B cell (primary cell): Measurements from ENCODE around the gene LRIT2. TPM values are rescaled to one million over a fixed set of nuclear protein-coding genes. Genes with fewer than 3 reads are reported as not detected.

ENCODE experiments used
- ATAC-seq: fragments of 200-7000 bp; cut with Tn5 transposase; one replicate; pipeline ENCODE4 v1.10.0; 2021; ENCODE audit warnings: low read depth, mild to moderate bottlenecking, moderate number of reproducible peaks, moderate library complexity
- CTCF ChIA-PET: fragments of 350-600 bp; sonication (Branson Sonifier 250); formaldehyde crosslinking; loops from one replicate; lab custom pipeline; 2021; ENCODE audit warnings: antibody characterized with exemption, inconsistent platforms; lab: Charles Lee
- POLR2A ChIA-PET: fragments of 350-600 bp; sonication (Branson Sonifier 250); formaldehyde crosslinking; loops from one replicate; lab custom pipeline; 2021; ENCODE audit warnings: antibody characterized with exemption; lab: Charles Lee
- DNase-seq: peaks from one replicate; pipeline ENCODE4 v3.0.0; 2013
- H2AFZ ChIP-seq: 2 replicates; pipeline ENCODE4 v1.6.1; 2012; ENCODE audit warnings: mild to moderate bottlenecking, low read depth, low read length; ENCODE audit not compliant: insufficient read depth, poor library complexity, severe bottlenecking
- H3K27ac ChIP-seq, 2 donors: 1 replicate in 1 of 2; 2 replicates in 1 of 2; pipeline ENCODE4 v1.5.1; 2012 to 2013; ENCODE audit warnings: low read length in 2 of 2, mild to moderate bottlenecking in 2 of 2, moderate library complexity in 1 of 2
- H3K27me3 ChIP-seq, 4 experiments: fragments of 200-600 bp in 1 of 4; sonication (generic) in 1 of 4; replicated peaks in 1 of 4; 1 replicate in 2 of 4; 2 replicates in 2 of 4; pipeline versions ENCODE4 v1.6.1 to v1.7.0; 2013 to 2016; ENCODE audit warnings: low read length in 3 of 4, mild to moderate bottlenecking in 2 of 4, mixed read lengths in 1 of 4, moderate library complexity in 1 of 4; ENCODE audit not compliant: insufficient read depth in 4 of 4, control insufficient read depth in 3 of 4; ENCODE audit errors: control extremely low read depth in 1 of 4
- H3K36me3 ChIP-seq, 2 experiments: replicated peaks in 1 of 2; 1 replicate in 1 of 2; 2 replicates in 1 of 2; pipeline versions ENCODE4 v1.6.1 to v1.7.1; 2013; ENCODE audit warnings: low read length in 1 of 2; ENCODE audit not compliant: insufficient read depth in 2 of 2, control insufficient read depth in 1 of 2; ENCODE audit errors: control extremely low read depth in 1 of 2, extremely low read depth in 1 of 2
- H3K4me1 ChIP-seq, 2 donors: fragments of 200-600 bp in 1 of 2; sonication (generic) in 1 of 2; 1 replicate in 1 of 2; 2 replicates in 1 of 2; pipeline versions ENCODE4 v1.5.1 to v1.6.1; 2013 to 2017; ENCODE audit warnings: low read length in 2 of 2; ENCODE audit not compliant: control insufficient read depth in 2 of 2, insufficient read depth in 2 of 2
- H3K4me2 ChIP-seq: replicated peaks from 2 replicates; pipeline ENCODE3; 2012; ENCODE audit warnings: mild to moderate bottlenecking, low read depth, low read length; ENCODE audit not compliant: poor library complexity, severe bottlenecking
- H3K4me3 ChIP-seq, 5 experiments: fragments of 200-600 bp in 1 of 5; sonication (generic) in 1 of 5; 1 replicate in 3 of 5; 2 replicates in 2 of 5; pipeline versions ENCODE4 v1.5.1 to v1.7.0; 2011 to 2016; ENCODE audit warnings: low read length in 4 of 5, mild to moderate bottlenecking in 4 of 5, low read depth in 2 of 5, control low read depth in 1 of 5, moderate library complexity in 1 of 5; ENCODE audit not compliant: insufficient read depth in 1 of 5; ENCODE audit errors: control extremely low read depth in 1 of 5, extremely low read depth in 1 of 5
- H3K79me2 ChIP-seq: fragments of 200-600 bp; sonication (generic); one replicate; pipeline ENCODE4 v1.6.0; 2016; ENCODE audit warnings: low read length; ENCODE audit not compliant: control insufficient read depth, insufficient read depth
- H3K9ac ChIP-seq: fragments of 200-600 bp; sonication (generic); 2 replicates; pipeline ENCODE4 v1.6.1; 2017; ENCODE audit warnings: mild to moderate bottlenecking, low read length, moderate library complexity
- H3K9me3 ChIP-seq, 3 donors: one replicate each; pipeline versions ENCODE4 v1.6.1 to v1.7.1; 2013; ENCODE audit warnings: low read length in 2 of 3; ENCODE audit not compliant: control insufficient read depth in 2 of 3, insufficient read depth in 1 of 3; ENCODE audit errors: control extremely low read depth in 1 of 3
- H4K20me1 ChIP-seq: 2 replicates; pipeline ENCODE4 v1.6.0; 2012; ENCODE audit warnings: mild to moderate bottlenecking, low read length; ENCODE audit not compliant: insufficient read depth, control insufficient read depth, poor library complexity, severe bottlenecking
- H3K27ac Mint-ChIP-seq: one replicate; pipeline ENCODE4 v1.8.0; 2021; ENCODE audit warnings: mixed read lengths
- H3K27me3 Mint-ChIP-seq: one replicate; pipeline ENCODE4 v1.8.0; 2021; ENCODE audit warnings: mixed read lengths
- H3K4me1 Mint-ChIP-seq: one replicate; pipeline ENCODE4 v1.8.0; 2021; ENCODE audit warnings: mixed read lengths
- H3K4me3 Mint-ChIP-seq: one replicate; pipeline ENCODE4 v1.8.0; 2021; ENCODE audit warnings: mixed read lengths
- H3K9me3 Mint-ChIP-seq: one replicate; pipeline ENCODE4 v1.8.0; 2022; ENCODE audit warnings: mixed read lengths; ENCODE audit not compliant: insufficient read depth
- EZH2 ChIP-seq: IDR thresholded peaks from 2 replicates; pipeline ENCODE4 v1.6.1; 2012; ENCODE audit warnings: borderline replicate concordance, low read depth, mild to moderate bottlenecking, moderate library complexity, low read length; ENCODE audit not compliant: insufficient read depth, poor library complexity, severe bottlenecking
- WGBS: methylation state at CpG from one replicate; pipeline ENCODE4 v1.1.5; 2013; ENCODE audit warnings: missing lambda C conversion rate; ENCODE audit not compliant: insufficient coverage; 5-methylcytosine and 5-hydroxymethylcytosine counted together
- intact Hi-C: fragments of 100-400 bp; cut with micrococcal nuclease; formaldehyde crosslinking; loops from one replicate; pipeline ENCODE4 v1.10.0; 2022
- polyA plus RNA-seq: library from polyadenylated mRNA; depleted of rRNA; stranded (reverse); fragments of >200 nt; gene quantifications from 2 replicates; pipeline ENCODE4 v1.2.3, GENCODE V29; 2012
- total RNA-seq, 2 donors: library from RNA; stranded (reverse); fragments of 120-200 nt in 1 of 2; gene quantifications; 1 replicate in 1 of 2; 2 replicates in 1 of 2; pipeline versions ENCODE4 v1.2.3 to v1.2.4, GENCODE V29; 2013 to 2022
- TF ChIP-seq, protein P1 (sequence below): fragments of 200-600 bp; IDR thresholded peaks from one replicate; pipeline ENCODE4 v1.8.0; 2022; ENCODE audit warnings: antibody characterized with exemption, mild to moderate bottlenecking

LRIT2 gene
- total and polyA plus RNA-seq, 2 donors (not counting 1 experiment from before 2014, with no cell fraction given), result not detected

- H3K27me3 ChIP-seq, result peaks cover 0 to 40% (median 22%) of the 10 kb centered on the region in 4 experiments
- H3K4me1 ChIP-seq, result peaks cover 14 to 15% of the 10 kb centered on the region in 2 donors
Observed at GRCh38 chr10:84191106-84191505, 34.2 kb downstream of the LRIT2 start.

GRCh38 chr10:84190621-84191020 is 34.7 kb downstream of the LRIT2 start:
- Histone ChIP-seq H3K4me1 (peaks cover 14% of the 10 kb centered on the region in 2 donors), H3K9me3 (peaks cover 0 to 5% (median 0%) of the 10 kb centered on the region in 3 donors), H2AFZ (no peak overlapping the region), H3K4me2 (no peak overlapping the region), H3K9ac (no peak overlapping the region), H3K27ac (no peak overlapping the region), H3K79me2 (no peaks in the 10 kb centered on the region), H3K4me3 (no peak overlapping the region), H3K27me3 (peaks cover 0 to 35% (median 20%) of the 10 kb centered on the region in 4 experiments), H4K20me1 (no peaks in the 10 kb centered on the region), H3K36me3 (no peaks in the 10 kb centered on the region)
- ChIA-PET POLR2A (interaction anchor here (0.6 kb wide), 1 partner anchor 9 kb away, joined by 3 read pairs; no protein-coding TSS in a partner anchor), CTCF (no interaction called here)
- Mint-ChIP-seq H3K27me3 (peaks cover 24% of the 10 kb centered on the region), H3K27ac (no peak overlapping the region), H3K4me3 (no peak overlapping the region), H3K9me3 (no peaks in the 10 kb centered on the region), H3K4me1 (peaks cover 8% of the 10 kb centered on the region)
- 87% methylated on average over 3 of the region's 3 CpGs for WGBS
- ATAC-seq, result no peak
- intact Hi-C loops, result no loop called here
- TF ChIP-seq, protein P1, sequence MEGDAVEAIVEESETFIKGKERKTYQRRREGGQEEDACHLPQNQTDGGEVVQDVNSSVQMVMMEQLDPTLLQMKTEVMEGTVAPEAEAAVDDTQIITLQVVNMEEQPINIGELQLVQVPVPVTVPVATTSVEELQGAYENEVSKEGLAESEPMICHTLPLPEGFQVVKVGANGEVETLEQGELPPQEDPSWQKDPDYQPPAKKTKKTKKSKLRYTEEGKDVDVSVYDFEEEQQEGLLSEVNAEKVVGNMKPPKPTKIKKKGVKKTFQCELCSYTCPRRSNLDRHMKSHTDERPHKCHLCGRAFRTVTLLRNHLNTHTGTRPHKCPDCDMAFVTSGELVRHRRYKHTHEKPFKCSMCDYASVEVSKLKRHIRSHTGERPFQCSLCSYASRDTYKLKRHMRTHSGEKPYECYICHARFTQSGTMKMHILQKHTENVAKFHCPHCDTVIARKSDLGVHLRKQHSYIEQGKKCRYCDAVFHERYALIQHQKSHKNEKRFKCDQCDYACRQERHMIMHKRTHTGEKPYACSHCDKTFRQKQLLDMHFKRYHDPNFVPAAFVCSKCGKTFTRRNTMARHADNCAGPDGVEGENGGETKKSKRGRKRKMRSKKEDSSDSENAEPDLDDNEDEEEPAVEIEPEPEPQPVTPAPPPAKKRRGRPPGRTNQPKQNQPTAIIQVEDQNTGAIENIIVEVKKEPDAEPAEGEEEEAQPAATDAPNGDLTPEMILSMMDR, result no peak
- no peak for TF ChIP-seq EZH2
- DNase-seq, result no peak

More at GRCh38 chr10:84191106-84191505, 34.2 kb downstream of the LRIT2 start:
- Mint-ChIP-seq H3K4me3 (no peak overlapping the region), H3K27ac (no peak overlapping the region), H3K4me1 (peaks cover 8% of the 10 kb centered on the region), H3K9me3 (no peaks in the 10 kb centered on the region), H3K27me3 (peaks cover 29% of the 10 kb centered on the region)
- Histone ChIP-seq H3K36me3 (no peaks in the 10 kb centered on the region), H3K27ac (no peak overlapping the region), H3K79me2 (no peaks in the 10 kb centered on the region), H4K20me1 (no peaks in the 10 kb centered on the region), H3K9me3 (peaks cover 0 to 5% (median 0%) of the 10 kb centered on the region in 3 donors), H3K9ac (no peak overlapping the region), H3K4me3 (no peak overlapping the region), H3K4me2 (no peak overlapping the region), H2AFZ (no peak overlapping the region)
- ChIA-PET CTCF (interaction anchor here (2.3 kb wide), 1 partner anchor 26 kb away, joined by 6 read pairs; no protein-coding TSS in a partner anchor), POLR2A (no interaction called here)
- intact Hi-C loops, result no loop called here
- WGBS, result 55% methylated on average over 5 of the region's 5 CpGs
- TF ChIP-seq, protein P1, result no peak
- TF ChIP-seq EZH2, result no peak
- DNase-seq (no peak), ATAC-seq (no peak)
